Testis (tissue), 2 donors: Measurements from ENCODE around the gene PLEKHD1.

Source experiments
- POLR2A ChIP-seq: fragments of 450-650 bp; IDR thresholded peaks from one replicate; pipeline ENCODE4 v1.6.1; 2017; ENCODE audit warnings: antibody characterized with exemption, mild to moderate bottlenecking, moderate library complexity
- TF ChIP-seq, protein P1 (sequence below), 3 experiments: fragments of 450-650 bp in 2 of 3; fragments of 200-600 bp in 1 of 3; sonication (generic) in 1 of 3; IDR thresholded peaks; one replicate each; pipeline ENCODE4 v1.5.1; 2016 to 2019; ENCODE audit warnings: antibody characterized with exemption in 3 of 3, mild to moderate bottlenecking in 2 of 3, moderate library complexity in 1 of 3

DNA sequence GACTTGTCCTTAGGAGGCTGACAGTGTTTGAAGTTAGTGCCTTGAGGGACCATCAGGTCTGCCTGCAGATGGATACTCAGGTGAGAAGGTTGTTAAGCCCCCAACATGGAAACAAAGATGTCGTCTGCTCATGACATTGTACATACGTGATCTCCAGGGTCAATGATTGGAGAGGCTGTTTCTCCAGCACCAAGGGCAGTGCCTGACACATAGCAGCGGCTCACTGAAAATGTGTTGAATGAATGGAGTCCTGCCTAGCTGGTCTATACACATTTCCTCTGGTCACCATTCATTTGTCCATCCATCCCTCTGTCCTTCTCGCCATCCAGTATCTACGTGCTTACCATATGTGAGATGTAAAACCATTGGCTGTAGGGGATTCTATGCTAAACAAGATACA is 83.0 kb downstream of the PLEKHD1 start:
- TF ChIP-seq, protein P1, sequence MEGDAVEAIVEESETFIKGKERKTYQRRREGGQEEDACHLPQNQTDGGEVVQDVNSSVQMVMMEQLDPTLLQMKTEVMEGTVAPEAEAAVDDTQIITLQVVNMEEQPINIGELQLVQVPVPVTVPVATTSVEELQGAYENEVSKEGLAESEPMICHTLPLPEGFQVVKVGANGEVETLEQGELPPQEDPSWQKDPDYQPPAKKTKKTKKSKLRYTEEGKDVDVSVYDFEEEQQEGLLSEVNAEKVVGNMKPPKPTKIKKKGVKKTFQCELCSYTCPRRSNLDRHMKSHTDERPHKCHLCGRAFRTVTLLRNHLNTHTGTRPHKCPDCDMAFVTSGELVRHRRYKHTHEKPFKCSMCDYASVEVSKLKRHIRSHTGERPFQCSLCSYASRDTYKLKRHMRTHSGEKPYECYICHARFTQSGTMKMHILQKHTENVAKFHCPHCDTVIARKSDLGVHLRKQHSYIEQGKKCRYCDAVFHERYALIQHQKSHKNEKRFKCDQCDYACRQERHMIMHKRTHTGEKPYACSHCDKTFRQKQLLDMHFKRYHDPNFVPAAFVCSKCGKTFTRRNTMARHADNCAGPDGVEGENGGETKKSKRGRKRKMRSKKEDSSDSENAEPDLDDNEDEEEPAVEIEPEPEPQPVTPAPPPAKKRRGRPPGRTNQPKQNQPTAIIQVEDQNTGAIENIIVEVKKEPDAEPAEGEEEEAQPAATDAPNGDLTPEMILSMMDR (IDR thresholded peaks at IDR 0.05) = no peak
- TF ChIP-seq POLR2A = no peak
